NCI-H774 (cell line): Measurements from ENCODE around the gene VAPB.
"Not testable (repeated sequence)": the region's sequence is repeated elsewhere in the genome, so short reads cannot be mapped to it uniquely, and the experiment has no call there.

Source experiments
- DNase-seq: peaks from one replicate; lab custom pipeline; 2025; lab: John Stamatoyannopoulos, UW

The VAPB gene, protein sequence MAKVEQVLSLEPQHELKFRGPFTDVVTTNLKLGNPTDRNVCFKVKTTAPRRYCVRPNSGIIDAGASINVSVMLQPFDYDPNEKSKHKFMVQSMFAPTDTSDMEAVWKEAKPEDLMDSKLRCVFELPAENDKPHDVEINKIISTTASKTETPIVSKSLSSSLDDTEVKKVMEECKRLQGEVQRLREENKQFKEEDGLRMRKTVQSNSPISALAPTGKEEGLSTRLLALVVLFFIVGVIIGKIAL

GRCh38 chr20:58388882-58389323, at the start of gene VAPB:
Gene VAPB, plus strand, starts transcription at chr20:58389229. Its CDS starts 231 bp downstream, at chr20:58389460.
- DNase-seq, result peak; percentile 94

DNA sequence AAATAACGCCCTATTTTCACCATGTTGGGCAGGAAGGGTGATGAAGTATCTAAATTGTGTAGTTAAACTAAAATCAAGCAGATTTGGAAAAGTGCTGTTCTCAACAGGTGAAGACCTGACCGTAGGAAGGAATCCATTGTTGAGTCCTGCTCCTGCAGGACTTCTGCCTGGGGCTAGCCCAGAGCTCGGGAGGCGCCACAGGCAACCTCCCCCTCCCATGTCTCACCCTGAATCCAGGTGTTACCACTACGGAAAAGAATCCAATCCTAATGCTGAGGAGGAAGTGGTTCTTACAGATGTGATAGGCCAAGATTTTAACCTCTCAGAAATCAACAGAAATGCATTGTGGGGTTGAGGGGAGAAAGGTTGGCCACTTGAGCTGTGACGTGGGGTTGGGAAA, 49.3 kb upstream of the VAPB start:
- DNase-seq, result no peak

DNA sequence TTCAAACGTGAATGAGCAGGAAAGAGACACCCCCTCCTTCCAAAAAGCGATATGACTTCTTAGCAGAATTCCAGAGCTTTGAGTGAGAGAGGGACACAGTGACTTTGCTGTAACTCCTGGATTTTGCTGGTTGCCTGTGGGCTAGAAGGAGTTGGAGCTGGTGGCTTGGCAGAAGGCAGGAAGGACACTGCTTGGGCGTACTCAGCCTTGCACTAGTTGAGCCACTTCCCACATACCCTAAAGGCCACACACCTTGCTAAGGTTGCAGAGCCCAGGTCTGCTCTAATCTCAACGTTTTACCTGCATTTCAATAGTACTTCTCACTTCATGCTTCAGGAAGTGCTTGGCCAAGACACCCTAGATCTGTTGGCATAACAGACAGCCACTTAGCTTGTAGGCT, 48.9 kb upstream of the VAPB start:
- no peak for DNase-seq

DNA sequence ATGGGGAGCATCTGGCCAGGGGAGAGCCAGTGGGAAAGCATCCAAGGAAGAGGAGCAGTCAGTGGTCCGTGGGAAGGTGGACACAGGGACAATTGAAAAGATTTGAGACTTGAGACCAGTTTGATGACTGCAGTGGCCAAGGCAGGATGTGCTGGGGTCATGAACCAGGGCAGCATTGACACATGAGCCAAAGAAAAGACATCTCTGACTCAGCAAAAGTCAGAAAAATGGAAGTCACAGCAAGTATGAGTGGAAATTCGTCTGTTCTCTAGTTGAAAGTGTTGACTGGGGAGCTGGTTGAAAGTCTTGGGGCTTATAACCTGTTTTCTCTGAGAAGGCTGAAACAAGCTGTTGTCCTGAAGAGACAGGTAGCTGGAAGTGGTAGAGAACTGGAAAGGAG, 48.2 kb upstream of the VAPB start:
- no peak for DNase-seq

DNA sequence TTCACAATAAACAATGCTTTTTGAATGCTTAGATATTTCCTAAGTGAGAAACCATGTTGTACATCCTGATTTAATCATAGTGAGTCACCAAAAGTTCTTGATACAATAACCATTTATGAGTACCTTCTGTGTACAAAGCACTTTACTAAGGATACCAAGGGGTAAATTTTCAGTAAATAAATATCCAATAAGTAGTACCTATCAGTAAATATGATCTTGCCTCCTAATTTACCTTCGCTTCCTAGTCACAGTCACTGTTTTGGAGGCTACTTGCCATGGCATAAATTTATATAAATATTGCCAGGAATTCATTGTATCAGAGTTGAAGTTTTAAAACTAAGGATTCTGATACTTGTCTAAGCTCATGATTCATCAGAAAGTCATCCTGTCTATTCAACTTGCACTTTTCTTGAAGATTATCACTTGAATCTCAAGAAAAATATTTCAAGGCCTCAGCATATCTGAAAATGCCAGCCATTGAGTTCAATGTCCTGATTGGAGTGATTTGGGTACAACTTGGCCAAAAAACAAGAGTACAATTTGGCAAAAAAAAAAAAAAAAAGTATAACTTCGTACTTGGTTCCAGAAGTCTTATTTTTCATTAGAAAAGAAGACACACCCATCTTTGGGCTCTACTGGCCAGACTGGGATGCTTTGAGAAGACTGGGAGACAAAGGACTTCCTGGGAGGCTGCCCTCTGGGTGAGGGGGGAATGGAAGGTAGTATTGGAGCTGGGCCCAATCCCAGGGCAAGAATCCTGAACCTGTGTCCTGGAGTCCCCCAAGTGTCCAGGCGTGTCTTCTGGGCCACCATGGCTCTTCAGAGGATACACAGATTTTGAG, 46.7 kb upstream of the VAPB start:
- DNase-seq, result no peak

DNA sequence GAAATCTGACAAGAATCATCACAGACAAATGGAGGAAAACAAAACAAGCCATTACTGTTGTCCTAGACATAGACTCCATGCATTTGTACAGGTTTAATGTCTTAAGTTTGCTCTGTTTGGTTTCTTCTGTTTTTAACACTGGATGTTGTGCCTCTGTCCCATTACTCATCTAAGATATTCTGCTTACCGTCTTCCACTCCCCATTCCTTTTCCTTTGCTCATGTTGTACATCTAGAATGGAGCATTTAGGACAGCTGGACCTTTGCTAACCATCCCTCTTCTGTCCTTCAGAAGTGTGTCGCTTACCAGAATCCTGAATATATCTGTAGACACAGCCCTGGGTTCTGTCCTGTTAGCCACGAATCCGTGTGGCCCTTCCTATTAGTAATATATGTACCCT, 44.3 kb upstream of the VAPB start:
- no peak for DNase-seq

GRCh38 chr20:58349570-58349969, 39.5 kb upstream of the VAPB start:
- DNase-seq, result no peak

- no peak for DNase-seq
Measured at GRCh38 chr20:58352468-58352867, 36.6 kb upstream of the VAPB start.

DNA sequence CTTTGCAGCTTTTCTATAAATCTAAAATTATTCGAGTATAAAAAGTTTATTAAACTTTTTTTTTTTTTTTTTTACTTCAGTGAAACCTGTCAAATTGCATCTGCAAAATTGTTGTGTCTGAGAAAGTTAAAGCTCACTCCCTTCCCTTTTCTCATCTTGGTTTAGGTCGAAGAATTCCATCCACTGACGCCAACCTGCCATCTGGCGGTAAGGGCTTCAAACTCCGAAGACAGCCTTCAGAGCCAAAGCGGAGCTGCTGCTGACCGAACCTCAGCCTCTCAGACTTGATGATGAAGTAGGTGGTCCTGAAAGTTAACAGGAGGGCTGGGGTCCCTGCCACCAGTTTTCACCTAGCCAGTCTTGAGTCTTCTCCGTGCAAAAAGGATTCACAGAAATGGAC, 29.6 kb upstream of the VAPB start:
- DNase-seq, result no peak

GRCh38 chr20:58360936-58361335, 28.1 kb upstream of the VAPB start:
- DNase-seq, result no peak

DNA sequence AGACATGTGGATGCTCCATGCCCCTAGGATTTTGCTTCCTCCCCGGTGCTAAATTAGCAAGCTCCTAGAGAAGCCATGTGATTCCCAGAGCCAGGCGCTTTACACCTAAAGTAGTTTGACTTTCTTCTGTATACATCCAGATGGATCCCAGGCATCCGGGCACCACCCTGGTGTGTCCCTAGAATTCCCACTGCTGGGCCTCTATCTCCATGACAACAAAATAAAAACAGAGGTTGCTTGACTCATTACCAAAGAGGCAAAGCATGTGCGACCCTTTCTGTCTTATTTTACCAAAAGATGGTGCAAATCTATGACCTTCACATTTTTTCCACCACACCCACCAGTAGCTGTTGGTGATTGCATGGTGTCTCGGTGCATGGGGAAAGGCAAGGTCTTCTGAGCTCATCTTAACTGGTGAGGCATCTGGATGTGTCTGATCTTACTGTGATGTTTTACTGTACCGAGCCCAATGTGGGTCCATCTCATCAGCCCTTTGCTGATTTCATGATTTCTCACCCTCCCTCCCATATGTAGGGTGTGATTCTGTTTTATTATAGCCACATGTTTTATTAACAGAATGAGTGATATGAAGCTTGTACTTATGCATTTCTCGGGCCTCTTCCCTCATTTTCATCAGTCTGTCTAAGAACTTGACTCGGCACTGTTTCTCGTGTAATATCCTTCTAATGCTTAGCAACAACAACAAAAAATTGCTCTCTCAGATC, 27.4 kb upstream of the VAPB start:
- no peak for DNase-seq

- no peak for DNase-seq
Measured at GRCh38 chr20:58362206-58362516, 26.9 kb upstream of the VAPB start.

GRCh38 chr20:58362970-58363369, 26.1 kb upstream of the VAPB start:
- no peak for DNase-seq

GRCh38 chr20:58366866-58367265, 22.2 kb upstream of the VAPB start:
- no peak for DNase-seq

DNA sequence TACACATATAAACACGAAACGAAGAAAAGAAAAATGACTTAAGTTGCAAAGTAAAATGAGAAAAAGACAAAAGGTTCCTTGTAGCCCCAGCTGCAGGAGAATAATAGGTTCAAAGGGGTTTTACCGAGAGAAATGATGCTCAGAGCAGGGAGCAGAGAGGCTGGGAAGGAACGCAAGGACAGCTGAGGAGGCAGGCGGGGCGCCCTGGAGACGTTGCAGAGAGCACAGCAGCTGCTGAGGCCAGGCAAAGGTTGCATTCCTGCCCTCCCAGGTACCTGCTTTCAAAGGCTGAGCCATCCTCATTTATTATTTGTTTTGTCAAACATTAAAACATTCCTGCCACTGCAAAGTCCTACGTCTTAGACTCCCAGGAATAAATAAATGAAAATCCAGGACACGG, 16.2 kb upstream of the VAPB start:
- no peak for DNase-seq

DNA sequence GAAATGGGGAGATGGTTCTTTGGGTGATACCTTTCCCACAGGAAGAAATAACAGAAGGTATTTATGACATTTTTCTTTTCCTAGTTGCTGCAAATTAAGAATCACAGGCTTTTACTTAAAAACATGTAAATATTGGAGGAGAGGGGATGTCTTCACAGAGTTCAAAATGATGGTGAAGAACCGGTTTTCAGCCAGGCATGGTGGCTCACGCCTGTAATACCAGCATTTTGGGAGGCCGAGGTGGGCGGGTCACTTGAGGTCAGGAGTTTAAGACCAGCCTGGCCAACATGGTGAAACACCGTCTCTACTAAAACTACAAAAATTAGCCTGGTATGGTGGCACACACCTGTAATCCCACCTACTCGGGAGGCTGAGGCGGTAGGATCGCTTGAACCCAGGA, 15.7 kb upstream of the VAPB start:
- DNase-seq, result not testable (repeated sequence)

- DNase-seq, result no peak
Measured at GRCh38 chr20:58374027-58374850, 14.8 kb upstream of the VAPB start.

- no peak for DNase-seq
Measured at GRCh38 chr20:58374906-58375758, 13.9 kb upstream of the VAPB start.

- DNase-seq, result no peak
Measured at GRCh38 chr20:58375759-58376352, 13.2 kb upstream of the VAPB start.

- DNase-seq, result no peak
Measured at GRCh38 chr20:58377017-58377416, 12.0 kb upstream of the VAPB start.
